ENCODE measurements around the gene MEIG1. TPM values are rescaled to one million over a fixed set of nuclear protein-coding genes. Genes with fewer than 3 reads are reported as not detected.

The MEIG1 gene
- 1.00 to 1.4 TPM (median 1.2 TPM) in 3 of 5 replicates, not detected in the others for total RNA-seq (2022; extraction: Qiagen RNA extraction; ENCODE audit: low read depth)

DNA sequence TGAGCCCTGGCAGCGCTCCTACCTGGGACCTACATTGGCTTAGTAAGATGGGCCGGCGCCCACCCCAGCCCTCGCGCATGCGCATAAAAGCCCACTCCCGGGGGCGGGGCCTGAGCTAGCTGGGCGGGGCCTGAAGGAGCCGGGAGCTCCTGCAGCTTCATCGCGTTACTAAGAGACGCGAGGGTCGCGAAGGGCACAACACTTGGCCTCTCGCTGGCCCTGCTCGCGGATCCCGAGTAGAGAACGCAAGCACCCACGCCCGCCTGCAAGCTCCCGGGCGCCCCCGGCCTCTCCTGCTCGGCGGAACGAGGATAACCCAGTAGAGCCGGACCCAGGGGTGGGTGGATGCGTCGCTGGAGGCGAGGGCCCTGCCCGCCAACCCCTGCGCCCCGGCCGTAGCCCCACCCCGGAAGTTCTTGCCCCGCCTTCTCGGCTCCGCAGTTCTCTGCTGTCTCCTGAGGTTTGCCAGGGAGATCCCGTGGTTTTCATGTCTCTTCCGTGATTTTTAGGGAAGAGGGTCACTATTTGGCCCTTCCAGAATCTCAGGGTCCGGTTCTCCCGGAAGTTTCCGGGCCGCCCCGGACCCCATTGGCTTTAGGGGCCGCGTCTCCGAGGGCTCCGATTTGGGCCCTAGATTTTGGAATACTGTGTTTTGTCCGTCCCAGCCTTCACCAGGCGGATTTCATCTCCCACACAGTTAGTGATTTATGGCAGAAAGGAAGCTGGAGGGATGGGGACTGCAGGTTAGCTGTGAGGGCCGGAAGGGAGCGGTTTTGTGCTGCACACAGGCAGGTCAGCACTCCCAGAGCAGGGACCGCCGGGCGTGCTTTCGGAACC lies at the start of gene MEIG1:
MEIG1 (plus strand) TSS at position 168 of the 837 bp plus-strand sequence. CDS start 7,081 bp downstream, outside the sequence.

DNA sequence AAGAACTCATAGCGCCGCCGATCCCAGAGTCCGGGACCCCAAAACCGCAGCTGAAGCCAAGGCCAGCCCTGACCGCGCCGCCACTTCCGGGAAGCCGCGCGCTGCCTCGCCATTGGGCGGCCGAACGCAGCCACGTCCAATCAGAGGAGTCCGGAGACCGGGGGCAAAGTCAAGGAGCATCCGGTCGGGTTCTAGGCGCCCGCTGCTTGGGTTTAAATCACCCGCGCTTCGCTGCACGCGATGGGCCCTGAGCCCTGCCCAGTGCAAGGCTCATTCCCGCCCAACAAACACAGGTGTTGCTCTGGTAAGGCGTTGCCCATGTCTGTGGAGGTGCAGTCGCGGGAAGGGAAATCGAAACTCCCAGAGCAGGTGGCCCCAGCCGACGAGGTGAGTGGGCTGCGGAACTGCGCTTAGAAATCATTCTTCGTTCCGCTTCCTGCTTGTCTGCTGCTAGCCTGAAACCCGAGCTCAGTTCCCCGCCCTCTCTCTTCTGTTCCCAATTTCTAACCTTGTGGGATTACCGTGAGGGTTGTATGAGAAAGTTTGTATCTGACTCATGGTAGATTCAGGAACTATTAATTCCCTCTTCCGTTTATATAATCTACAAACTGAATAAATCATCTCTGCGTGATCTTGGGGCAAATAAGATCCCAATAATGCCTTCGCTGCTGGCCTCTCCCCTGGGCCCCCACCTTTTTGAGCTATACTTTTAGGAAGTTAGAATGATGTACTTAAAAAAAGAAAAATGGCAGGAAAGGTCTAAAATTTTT lies 5.0 kb upstream of the MEIG1 start, which contains the start of gene DCLRE1C:
DCLRE1C (minus strand) TSS at position 96 of the 770 bp plus-strand sequence; CDS start at position 10, 86 bp downstream.

Other genes with a start within 250 kb of the MEIG1 start
- gene FAM107B, start 184.5 kb upstream of the MEIG1 start, total RNA-seq (2022; extraction: Qiagen RNA extraction; ENCODE audit: low read depth), result 93.0 to 205 TPM (median 137 TPM) in 5 replicates
- 0.52 to 1.4 TPM (median 1.1 TPM) in 5 replicates for gene CDNF, start 121.4 kb upstream of the MEIG1 start, total RNA-seq (2022; extraction: Qiagen RNA extraction; ENCODE audit: low read depth)
- 39.1 to 49.5 TPM (median 43.7 TPM) in 5 replicates for gene HSPA14, start 121.1 kb upstream of the MEIG1 start, total RNA-seq (2022; extraction: Qiagen RNA extraction; ENCODE audit: low read depth)
- gene MSANTD7, start 121.1 kb upstream of the MEIG1 start, total RNA-seq (2022; extraction: Qiagen RNA extraction; ENCODE audit: low read depth), result 10.6 to 12.8 TPM (median 11.7 TPM) in 5 replicates
- 17.8 to 25.8 TPM (median 18.5 TPM) in 5 replicates for gene SUV39H2, start 80.5 kb upstream of the MEIG1 start, total RNA-seq (2022; extraction: Qiagen RNA extraction; ENCODE audit: low read depth)
- 4.7 to 7.0 TPM (median 5.5 TPM) in 5 replicates for gene DCLRE1C, start 5.3 kb upstream of the MEIG1 start, total RNA-seq (2022; extraction: Qiagen RNA extraction; ENCODE audit: low read depth)
- 0.28 to 0.48 TPM (median 0.45 TPM) in 3 of 5 replicates, not detected in the others for gene OLAH, start 84.6 kb downstream of the MEIG1 start, total RNA-seq (2022; extraction: Qiagen RNA extraction; ENCODE audit: low read depth)
- 0.67 to 1.4 TPM (median 0.84 TPM) in 5 replicates for gene ACBD7, start 129.4 kb downstream of the MEIG1 start, total RNA-seq (2022; extraction: Qiagen RNA extraction; ENCODE audit: low read depth)
- gene RPP38, start 138.0 kb downstream of the MEIG1 start, total RNA-seq (2022; extraction: Qiagen RNA extraction; ENCODE audit: low read depth), result 32.1 to 35.1 TPM (median 34.1 TPM) in 5 replicates
- gene NMT2, start 209.3 kb downstream of the MEIG1 start, total RNA-seq (2022; extraction: Qiagen RNA extraction; ENCODE audit: low read depth), result 19.2 to 26.4 TPM (median 24.0 TPM) in 5 replicates

All from A549 treated with ZK216348 at 1 μM for 4 hours (cell line).